ENCODE measurements around the gene JARID2. TPM values are rescaled to one million over a fixed set of nuclear protein-coding genes. Genes with fewer than 3 reads are reported as not detected.

Gene JARID2
- total and polyA plus RNA-seq, 2 of the 4 experiments (the other 2 are of a cell fraction), result 9.6 to 12.9 TPM

- no peak overlapping the region for H3K9ac ChIP-seq (ENCODE audit: low read depth, low read length)
- peaks cover 49 to 74% of the 10 kb centered on the region in 2 experiments for H3K79me1 ChIP-seq (ENCODE audit: low read depth in 1 of 2, low read length in 2 of 2)
- dilution Hi-C loops (cut with HindIII; ENCODE audit: low sequenced_read_pairs, unreplicated experiment) (no loop called here), intact Hi-C loops (cut with micrococcal nuclease) (no loop called here), in situ Hi-C loops (cut with MboI; ENCODE audit: low sequenced_read_pairs) (no loop called here)
- no peak overlapping the region for H4K5ac ChIP-seq (ENCODE audit: low read depth, low read length)
- no peak overlapping the region for H3K18ac ChIP-seq (ENCODE audit: low read depth, low read length)
- ChIA-PET POLR2A (ENCODE audit: unreplicated experiment) (no interaction called here), CTCF (interaction anchor here (0.7 kb wide), 1 partner anchor 707 kb away, joined by 3 read pairs; no protein-coding TSS in a partner anchor)
- H2BK15ac ChIP-seq (ENCODE audit: low read depth, low read length), result no peak overlapping the region
- no peaks in the 10 kb centered on the region for H3K27me3 ChIP-seq (ENCODE audit: control insufficient read depth, insufficient read depth, low read length)
- no peak overlapping the region for H2AK9ac ChIP-seq (replicated peaks; ENCODE audit: low read depth, low read length, poor library complexity)
- no peak overlapping the region for H2BK120ac ChIP-seq (ENCODE audit: low read depth, low read length)
- H3K14ac ChIP-seq (replicated peaks; ENCODE audit: low read depth, low read length), result no peak overlapping the region
- peaks cover 10% of the 10 kb centered on the region for H3K9me1 ChIP-seq (ENCODE audit: insufficient read depth, low read length)
- H3K56ac ChIP-seq (ENCODE audit: extremely low read depth, insufficient read depth, low read length), result no peak overlapping the region
- peaks cover 19% of the 10 kb centered on the region for H3K4me1 ChIP-seq (ENCODE audit: control insufficient read depth, insufficient read depth, low read length)
- no peak overlapping the region for H3K4me3 ChIP-seq (ENCODE audit: insufficient read depth, low read depth, low read length)
- H2AFZ ChIP-seq (replicated peaks; ENCODE audit: low read length, poor library complexity), result no peak overlapping the region
- H3K4ac ChIP-seq (ENCODE audit: low read depth, low read length), result no peak overlapping the region
- H3K9me3 ChIP-seq (ENCODE audit: control insufficient read depth, insufficient read depth, low read length), result no peaks in the 10 kb centered on the region
- WGBS, 2 experiments (ENCODE audit: extremely low coverage in 2 of 2, insufficient read length in 1 of 2), result no CpG with 5 or more reads among the region's 1 CpG
- H3K23ac ChIP-seq (ENCODE audit: low read depth, low read length), result no peak overlapping the region
- no peak overlapping the region for H2BK20ac ChIP-seq (ENCODE audit: low read depth, low read length)
- H4K91ac ChIP-seq (ENCODE audit: insufficient read depth, low read depth, low read length), result no peak overlapping the region
- H2AK5ac ChIP-seq (ENCODE audit: low read depth, low read length), result no peak overlapping the region
- no peak overlapping the region for H3K27ac ChIP-seq (ENCODE audit: insufficient read depth, low read length)
- no peaks in the 10 kb centered on the region for H3K36me3 ChIP-seq (ENCODE audit: control insufficient read depth, insufficient read depth, low read length)
- H3K4me2 ChIP-seq (ENCODE audit: low read depth, low read length), result no peak overlapping the region
- peaks cover 84% of the 10 kb centered on the region for H4K20me1 ChIP-seq (ENCODE audit: insufficient read depth, low read length)
- no peak overlapping the region for H4K8ac ChIP-seq (ENCODE audit: low read depth in 2 of 2, low read length in 2 of 2)
- TF ChIP-seq NFE2L2 (IDR thresholded peaks at IDR 0.05; ENCODE audit: low read depth, low read length) (no peak), ELK1 (IDR thresholded peaks at IDR 0.05; ENCODE audit: borderline replicate concordance, low read depth, low read length) (no peak), RFX5 (IDR thresholded peaks at IDR 0.05; ENCODE audit: low read depth, low read length) (no peak), CTCF (conservative IDR thresholded peaks at IDR 0.05; ENCODE audit: low read depth, low read length) (no peak), SMC3 (IDR thresholded peaks at IDR 0.05; ENCODE audit: low read depth, low read length) (no peak), POLR2A (IDR thresholded peaks at IDR 0.05; ENCODE audit: low read depth, low read length) (no peak), MXI1 (IDR thresholded peaks at IDR 0.05; ENCODE audit: borderline replicate concordance, low read depth, low read length) (no peak), RAD21 (IDR thresholded peaks at IDR 0.05; ENCODE audit: low read length) (no peak), CHD1 (IDR thresholded peaks at IDR 0.05; ENCODE audit: low read depth, low read length) (no peak), RCOR1 (IDR thresholded peaks at IDR 0.05; ENCODE audit: insufficient replicate concordance, low read length) (no peak), USF2 (IDR thresholded peaks at IDR 0.05; ENCODE audit: low read depth, low read length) (no peak), CEBPB (IDR thresholded peaks at IDR 0.05; ENCODE audit: low read depth, low read length) (no peak), BHLHE40 (IDR thresholded peaks at IDR 0.05; ENCODE audit: low read depth, low read length) (no peak), MAFK (IDR thresholded peaks at IDR 0.05; ENCODE audit: low read depth, low read length) (no peak), MAZ (IDR thresholded peaks at IDR 0.05; ENCODE audit: borderline replicate concordance, low read depth, low read length) (no peak), FOS (IDR thresholded peaks at IDR 0.05; ENCODE audit: low read depth, low read length) (no peak)
- DNase-seq (no peak), ATAC-seq (ENCODE audit: low read depth) (no peak)
- H2BK5ac ChIP-seq (ENCODE audit: low read depth, low read length, poor library complexity, severe bottlenecking), result no peak overlapping the region
- no TSS peak for BruUV-seq (replicated peaks)
Observed at GRCh38 chr6:15322184-15322583, 76.3 kb downstream of the JARID2 start.
